Measurements from ENCODE around the gene FNDC3B.
A peak's percentile ranks its signal among the peaks of the same experiment; 100 is the strongest.

Gene FNDC3B

DNA sequence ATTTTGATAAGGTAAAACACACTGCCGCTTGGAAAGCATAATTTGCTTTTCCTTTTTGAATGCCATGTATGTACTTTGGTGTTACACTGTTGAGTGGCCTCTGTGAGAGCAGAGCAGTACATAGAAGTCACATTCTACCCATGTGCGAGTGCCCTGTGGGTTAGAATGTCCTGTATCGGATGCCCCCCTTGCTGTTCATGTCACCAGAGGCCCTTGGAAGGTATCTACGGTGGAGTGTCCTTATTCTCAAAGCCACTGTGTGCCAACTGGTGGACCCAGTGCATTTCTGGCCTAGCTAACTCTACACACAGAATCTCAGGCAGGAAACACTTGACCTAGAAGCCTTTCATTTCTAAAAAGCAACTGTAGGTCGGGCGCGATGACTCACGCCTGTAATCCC lies 271.8 kb downstream of the FNDC3B start:
- DNase-seq (ENCODE audit: low spot score), result no peak

DNA sequence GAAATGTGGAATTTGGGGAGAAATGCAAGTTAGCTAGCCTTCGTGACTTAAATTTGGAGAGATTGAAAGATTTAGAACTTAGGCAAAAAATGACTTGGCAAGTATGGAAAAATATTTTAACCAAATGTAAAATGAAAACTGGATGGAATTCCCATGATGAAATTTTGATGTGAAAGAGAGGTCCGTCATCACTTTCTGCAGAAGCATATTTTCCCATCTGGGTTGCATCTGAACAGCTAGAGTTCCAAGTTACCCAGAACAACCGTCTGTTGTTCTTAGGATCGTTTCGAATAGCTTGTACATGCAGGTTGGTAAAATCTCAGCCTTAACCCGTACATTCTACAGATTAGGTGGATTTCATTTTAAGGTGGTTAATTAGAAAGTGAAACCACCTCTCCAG lies 272.6 kb downstream of the FNDC3B start:
- no peak for DNase-seq (ENCODE audit: low spot score)

DNA sequence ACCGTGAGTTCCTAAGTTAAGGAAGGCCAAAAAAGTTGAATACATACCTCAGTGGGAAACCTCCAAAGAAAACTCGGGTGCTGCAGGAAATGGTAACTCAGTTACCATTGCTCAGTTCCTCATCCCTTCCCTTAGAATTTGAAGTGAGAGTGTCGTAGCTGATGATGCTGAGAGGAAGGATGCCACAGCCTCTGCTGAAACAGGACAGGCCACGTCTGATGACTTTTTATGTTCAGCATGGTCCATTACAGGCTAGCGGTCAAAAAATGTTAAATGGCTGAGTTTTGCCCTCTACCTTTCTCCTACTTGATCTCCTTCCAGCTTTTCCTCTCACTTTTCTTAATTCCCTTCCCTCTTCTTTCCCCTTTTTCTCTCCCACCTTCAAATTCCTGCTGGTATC lies 273.3 kb downstream of the FNDC3B start:
- no peak for DNase-seq (ENCODE audit: low spot score)

DNA sequence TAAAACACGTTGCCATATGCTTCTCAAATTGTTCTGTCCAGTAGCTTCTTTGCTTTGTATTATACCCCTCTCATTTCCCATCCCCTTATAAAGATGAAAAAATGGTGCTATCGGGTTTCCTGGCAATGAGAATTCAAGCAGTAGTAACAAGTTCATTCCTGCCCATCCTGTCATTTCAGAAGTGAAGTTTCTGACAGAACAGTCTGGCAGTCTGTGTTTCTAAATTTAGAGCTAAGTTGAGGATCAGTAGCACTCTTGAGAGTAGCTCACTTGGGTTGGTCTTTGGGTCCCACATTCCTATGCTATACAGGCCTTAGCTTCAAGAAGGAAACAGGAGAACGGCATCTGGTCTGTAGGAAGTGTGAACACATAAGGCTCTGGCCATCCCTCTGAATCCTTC lies 274.3 kb downstream of the FNDC3B start:
- no peak for DNase-seq (ENCODE audit: low spot score)

DNA sequence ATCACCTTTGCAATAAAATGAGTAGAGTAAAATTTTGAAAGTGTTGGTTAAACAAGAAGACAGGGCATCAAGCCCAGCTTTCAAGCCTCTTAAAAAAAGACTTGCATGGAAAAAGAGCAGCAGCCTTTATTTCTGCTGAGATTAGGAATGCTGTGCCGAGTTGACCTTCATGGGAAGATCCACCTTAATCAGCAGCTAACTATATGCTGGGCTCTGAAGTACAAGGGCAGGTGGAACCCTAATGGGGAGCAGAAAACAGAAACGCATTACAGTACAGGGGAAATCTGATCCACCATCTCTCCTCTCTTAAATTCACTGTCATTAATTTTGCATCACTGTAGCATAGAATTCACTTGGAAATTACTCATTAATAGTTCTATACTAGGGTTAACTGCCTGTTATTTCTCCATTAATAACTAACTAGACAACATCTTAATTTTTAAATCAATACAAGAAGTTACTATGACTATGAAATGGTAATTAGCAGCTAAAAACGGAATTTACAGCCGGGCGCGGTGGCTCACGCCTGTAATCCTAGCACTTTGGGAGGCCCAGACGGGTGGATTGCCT lies 275.3 kb downstream of the FNDC3B start:
- no peak for DNase-seq (ENCODE audit: low spot score)

DNA sequence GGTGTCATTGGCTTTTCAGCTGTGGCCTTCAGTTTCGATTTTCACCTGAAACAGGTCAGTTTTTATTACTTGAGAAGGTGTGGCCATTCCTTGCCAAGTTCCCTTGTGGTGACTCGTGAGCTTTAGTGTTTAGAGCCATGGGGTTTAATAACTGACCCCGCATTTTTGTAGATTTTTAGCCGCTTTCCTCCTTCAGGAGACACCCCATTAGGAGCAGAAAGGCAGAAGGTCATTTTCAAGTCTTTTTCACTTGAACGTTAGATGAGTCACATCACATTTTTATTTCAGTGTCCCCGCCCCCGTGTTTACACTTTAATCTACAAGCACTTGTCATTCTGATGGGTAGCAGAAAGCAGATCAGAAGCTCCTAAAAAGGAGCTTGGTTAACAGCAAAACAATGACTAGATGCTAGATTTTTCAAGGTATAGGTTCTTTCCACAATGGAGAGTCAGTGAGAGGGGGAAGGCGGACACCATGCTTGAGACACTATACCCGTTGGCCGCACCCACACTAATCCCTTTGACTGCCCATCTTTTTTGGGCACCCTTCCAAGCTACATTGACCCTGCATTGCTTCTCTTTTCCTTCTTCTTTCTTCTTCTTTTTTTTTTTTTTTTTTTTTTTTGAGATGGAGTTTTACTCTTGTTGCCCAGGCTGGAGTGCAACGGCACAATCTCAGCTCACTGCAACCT lies 276.2 kb downstream of the FNDC3B start:
- peak; percentile 29 for DNase-seq (ENCODE audit: low spot score)

DNA sequence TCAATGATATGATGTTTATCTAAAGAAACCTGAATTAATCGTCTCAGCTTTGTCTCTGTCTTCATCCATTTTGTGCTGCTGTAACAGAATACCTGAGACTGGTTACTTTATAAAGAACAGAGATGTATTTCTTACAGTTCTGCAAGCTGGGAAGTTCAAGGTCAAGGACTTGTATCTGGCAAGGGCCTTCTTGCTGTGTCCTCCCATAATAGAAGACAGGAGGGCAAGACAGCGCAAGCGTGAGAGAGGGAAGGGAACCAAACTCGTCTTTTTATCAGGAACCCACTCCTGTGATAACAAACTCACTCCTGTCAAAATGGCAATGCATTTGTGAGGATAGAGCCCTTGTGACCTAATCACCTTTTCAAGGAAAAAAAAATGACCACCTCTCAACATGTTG lies 277.4 kb downstream of the FNDC3B start:
- DNase-seq (ENCODE audit: low spot score), result no peak

DNA sequence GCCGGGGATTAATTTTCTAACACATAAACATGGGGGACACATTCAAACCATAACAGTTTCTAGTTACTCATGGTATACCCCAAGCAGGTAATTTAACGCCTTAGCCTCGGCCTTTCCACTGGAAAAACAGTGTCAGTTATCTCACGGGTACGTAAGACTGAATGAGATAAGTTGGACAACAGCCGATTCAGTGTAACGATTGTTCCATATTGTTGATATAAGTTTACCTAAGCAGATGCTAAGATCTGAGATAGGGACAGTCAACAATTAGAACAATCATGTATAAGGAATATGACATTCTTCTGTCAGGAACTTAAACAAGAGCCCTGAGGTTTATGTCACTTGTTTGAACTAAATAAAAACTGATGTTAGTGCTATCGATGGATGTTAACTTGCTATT lies 278.1 kb downstream of the FNDC3B start:
- no peak for DNase-seq (ENCODE audit: low spot score)

DNA sequence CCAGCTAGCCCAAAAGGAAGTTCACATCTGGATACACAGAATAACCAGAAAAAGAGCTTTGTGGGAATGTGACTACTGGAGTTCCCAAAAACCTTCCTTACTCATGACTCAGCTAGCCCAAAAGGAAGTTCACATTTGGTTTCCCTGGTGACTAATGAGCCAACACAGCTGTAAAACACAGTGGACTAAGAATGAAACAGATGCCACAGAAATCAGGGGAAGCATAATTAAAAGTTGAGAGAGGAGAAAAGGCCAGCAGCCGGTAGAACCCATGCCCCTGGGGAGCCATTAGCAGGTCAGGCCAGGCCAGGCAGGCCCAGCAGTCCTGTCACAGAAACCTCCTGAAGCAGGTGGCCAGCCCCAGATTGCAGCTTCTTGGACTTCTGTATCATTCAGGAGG lies 278.6 kb downstream of the FNDC3B start:
- peak; percentile 23 for DNase-seq (ENCODE audit: low spot score)

DNA sequence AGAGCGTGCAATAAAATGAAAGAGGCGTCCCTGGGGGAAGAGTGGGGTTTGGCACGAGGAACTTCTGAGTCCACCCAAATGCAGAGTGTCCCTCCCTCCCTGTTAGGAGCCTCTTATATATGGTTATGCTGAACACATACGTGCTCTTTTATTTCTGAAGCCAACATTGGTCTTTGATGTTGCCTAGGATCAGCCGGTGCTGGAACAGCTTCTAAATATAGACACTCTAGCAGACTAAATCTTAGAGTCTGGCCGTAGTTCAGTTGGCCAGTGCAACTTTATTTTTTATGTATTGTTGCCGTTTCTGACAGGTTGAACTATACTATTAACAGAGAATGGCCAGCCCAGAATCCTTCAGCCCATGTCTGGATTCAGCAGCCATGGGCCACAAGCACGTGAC lies 280.2 kb downstream of the FNDC3B start:
- no peak for DNase-seq (ENCODE audit: low spot score)

DNA sequence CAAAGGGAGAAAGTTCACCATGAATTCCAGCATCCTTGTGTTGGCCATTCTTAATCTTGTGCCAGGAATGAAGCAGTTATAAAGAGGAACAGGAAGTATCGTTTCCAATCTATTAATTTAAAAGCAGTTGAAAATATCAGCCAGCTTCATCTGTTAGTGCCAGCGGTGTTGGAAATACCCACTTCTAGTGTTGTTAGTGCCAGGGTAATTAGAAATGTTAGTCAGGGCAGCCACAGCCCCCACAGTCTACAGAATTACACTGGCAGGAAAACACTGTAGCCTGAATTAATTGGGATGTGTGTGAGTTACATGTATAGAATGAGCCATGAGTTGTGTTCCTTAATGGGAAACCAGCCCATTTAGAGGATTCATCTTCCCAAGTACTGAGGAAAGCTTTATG lies 281.1 kb downstream of the FNDC3B start:
- no peak for DNase-seq (ENCODE audit: low spot score)

DNA sequence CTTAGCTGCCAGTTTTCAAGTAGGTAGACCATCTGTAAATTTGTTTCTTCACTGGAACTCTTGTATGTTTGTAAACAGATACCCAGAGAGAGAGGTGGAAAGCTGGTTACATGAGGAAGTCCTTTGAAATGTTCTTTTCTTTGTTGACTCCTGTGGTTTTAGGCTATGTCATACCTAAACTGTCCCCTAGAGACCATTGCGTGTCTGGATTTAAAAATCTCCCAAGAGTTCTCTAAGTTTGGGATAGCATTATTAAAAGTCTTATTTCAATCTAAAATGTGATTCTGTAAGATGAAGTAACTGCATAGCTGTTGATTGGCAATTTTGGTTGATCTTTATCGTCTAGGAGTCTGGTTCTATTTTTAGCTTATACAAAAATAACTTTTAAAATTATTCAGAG lies 281.7 kb downstream of the FNDC3B start:
- DNase-seq (ENCODE audit: low spot score), result no peak

DNA sequence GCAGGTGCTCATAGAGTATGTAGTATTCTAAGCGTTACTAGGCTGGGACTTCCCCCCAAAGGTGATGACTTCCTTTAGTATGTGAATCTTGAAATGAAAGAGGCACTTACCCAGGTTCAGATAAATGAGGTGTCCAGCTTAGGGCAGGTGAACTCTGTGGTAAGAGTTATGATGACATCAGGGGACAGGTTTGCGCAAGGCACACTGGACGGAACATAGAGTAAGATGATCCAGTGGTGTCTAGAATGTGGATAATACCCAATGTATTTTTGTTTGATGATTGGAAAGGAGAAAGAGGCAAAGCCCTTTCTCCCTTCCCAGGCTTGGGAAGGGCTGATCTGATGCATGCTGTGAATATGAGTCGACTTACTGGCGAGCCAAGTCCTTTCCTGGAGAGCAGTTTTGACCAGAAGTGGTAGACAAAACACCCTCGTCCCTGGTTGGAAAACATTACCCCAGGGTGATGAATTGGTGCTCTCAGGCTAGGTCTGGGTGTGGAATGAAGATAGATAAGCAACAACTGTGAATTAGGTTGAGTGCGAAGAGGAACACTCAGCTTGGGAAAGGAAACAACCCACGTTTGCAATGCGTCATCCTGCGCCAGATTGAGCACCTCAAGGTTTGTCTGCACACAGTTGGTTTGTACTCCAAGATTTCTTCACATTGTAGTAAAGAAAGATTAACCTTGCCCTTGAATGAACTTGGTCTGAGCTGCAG lies 284.7 kb downstream of the FNDC3B start:
- no peak for DNase-seq (ENCODE audit: low spot score)

DNA sequence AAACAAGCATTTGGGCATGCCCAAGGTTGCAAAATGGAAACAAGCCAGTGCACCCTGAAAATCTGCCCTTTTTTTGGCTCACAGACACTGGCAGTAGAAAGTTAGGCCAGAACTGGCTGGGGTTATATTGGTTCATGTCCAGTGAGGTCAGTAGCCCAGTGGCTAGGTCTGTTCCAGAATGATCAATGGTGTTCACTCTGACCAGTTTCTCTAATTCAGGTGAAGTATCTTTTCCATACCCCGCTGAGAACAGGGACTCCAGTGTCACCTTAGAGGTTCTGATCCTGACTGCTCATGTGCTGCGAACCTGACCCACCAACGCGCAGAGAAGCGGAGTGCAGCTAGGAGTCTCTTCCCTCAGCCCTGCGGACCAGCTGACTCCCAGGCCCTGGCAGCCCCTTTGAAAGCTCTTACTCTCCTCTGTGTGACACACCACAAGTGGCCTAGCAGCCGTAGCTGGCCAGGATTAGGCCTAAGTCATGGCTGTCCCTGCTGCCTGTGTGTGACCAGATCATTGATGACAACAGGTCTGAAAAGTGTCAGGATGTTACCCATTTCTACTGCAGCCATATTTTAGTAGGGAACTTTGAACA lies 285.3 kb downstream of the FNDC3B start:
- DNase-seq (ENCODE audit: low spot score), result no peak

DNA sequence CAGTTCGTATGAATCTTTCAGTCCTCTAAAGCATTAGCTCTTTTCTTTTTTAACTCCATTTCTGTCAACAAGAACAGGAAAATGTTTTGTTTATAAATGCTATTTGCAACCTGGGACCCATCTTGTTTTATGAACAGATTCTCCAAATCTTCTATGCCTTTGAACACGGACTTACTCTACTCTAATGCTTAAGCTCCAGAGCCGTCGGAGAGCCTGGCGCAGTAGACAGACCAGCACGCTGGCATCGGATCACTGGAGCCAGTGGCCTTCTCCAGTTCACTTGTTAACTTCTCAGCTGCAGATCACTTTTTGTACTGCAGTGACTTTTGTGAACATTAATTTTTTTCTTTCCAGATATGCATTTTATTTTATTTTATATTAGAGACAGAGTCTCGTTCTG lies 286.1 kb downstream of the FNDC3B start:
- no peak for DNase-seq (ENCODE audit: low spot score)

DNA sequence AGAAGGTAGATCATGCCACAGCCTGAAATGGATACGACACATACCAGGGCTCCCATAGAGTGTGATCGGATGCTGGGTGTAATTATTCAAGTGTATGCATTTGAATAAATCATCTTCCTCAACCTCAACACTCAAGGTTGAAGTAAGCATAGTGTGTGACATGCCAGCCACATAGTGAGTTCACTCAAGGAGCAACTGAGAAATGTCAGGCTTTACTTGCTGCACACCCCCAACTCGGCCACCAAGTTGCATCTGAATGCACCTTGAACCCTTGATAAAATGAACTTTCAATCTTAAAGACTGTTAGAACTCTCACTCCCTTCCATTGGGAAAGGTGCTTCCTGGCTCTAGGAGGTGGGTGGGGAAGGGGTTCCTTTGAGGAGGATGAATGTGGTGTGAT lies 287.6 kb downstream of the FNDC3B start:
- no peak for DNase-seq (ENCODE audit: low spot score)

DNA sequence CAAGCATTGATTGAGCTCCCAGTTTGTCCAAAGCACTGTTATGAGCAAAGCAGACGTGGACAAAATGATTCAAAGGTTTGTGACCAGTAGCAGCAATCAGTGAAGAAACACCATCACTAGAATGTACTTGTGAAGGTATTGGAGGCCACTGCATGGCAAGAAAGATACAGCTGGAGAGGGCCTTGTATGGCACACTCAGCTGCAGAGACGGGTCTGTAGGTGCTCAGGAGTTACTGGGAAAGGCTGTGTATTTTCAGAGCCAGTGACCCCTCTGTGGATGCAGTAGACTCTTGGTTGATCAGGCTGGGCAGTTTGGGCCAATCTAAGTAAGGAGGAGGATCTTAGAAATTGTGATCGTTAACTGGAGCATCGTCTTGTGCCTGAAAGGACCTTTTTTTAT lies 288.9 kb downstream of the FNDC3B start:
- no peak for DNase-seq (ENCODE audit: low spot score)

DNA sequence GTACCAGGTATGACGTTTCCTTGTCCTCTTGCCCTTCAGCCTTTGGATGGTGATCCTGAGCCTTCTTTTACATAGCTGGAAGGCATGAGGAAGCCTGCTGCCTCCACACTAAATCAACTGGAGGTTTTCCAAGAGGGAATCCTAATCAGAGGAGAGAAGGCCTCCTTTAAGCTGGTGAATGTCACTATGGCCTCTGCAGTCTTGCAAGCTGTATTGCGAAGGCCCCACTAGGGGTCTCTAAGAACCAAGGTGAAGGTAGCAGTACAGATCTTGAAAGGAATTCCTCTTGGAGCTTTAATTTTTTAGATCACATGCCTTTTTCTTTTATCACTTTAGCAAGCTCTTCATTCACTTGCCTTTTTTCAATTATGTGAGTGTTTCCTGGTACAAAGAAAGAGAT lies 289.7 kb downstream of the FNDC3B start:
- DNase-seq (ENCODE audit: low spot score), result no peak

DNA sequence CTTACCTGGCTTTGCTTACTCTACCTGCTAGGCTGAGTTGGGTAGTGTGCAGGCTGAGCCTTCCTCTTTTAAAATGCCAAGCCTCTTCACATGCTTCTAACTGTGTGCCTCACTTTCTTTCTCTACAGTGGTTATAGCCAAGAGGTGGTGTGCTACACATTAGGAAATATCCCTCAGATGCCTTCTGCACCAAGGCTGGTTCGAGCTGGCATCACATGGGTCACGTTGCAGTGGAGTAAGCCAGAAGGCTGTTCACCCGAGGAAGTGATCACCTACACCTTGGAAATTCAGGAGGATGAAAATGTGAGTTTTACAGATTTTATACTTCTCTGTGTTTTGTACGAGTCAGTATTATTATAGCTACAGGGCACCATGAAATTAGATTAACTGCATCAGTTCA lies 291.0 kb downstream of the FNDC3B start:
- no peak for DNase-seq (ENCODE audit: low spot score)

DNA sequence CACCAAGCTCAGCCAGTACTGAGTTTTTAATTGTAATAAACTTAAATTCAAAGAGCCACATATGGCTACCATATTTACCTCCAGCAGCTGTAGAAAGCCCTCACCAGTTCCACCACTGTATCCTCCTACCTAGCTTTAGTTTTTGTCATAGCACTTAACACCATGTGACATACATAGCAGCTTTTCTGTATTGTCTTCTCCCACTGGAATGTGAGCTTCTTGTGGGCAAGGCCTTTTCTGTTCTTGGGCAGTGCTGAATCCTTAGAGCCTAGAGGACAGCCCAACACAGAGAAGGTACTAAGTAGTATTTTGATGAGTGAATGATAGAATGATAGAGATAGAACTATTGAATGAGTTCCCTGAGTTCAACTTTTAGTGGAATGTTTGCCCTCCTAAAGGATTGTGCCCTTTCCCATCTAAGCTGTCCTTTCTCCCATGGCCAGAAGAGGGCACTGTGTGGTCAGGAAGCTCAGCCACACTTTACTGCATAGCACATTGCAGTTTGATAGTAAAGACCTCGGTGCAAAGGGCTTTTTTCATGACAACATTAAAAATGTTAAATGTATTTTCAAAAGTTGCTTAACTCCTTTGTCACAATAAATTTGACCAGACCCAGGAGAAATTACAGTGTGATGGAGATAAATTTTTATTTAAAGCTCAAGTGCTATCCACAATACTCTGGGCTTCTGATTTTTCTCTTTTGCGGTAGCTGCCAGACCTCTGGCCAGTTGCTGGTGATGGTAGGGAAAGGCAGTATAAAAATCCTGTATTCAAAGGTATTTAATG lies 293.1 kb downstream of the FNDC3B start:
- DNase-seq (ENCODE audit: low spot score), result peak; percentile 83

DNA sequence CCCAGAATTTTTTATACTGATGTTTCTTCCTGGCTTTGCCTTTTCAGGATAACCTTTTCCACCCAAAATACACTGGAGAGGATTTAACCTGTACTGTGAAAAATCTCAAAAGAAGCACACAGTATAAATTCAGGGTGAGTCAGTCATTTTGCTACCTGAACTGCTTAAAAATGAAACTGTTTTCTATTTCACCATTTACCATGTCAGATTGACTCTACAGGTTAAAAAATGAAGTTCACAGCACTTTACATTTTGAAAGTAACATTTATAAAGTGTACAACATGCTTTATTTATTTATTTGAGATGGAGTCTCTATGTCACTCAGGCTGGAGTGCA lies 293.6 kb downstream of the FNDC3B start:
- no peak for DNase-seq (ENCODE audit: low spot score)

DNA sequence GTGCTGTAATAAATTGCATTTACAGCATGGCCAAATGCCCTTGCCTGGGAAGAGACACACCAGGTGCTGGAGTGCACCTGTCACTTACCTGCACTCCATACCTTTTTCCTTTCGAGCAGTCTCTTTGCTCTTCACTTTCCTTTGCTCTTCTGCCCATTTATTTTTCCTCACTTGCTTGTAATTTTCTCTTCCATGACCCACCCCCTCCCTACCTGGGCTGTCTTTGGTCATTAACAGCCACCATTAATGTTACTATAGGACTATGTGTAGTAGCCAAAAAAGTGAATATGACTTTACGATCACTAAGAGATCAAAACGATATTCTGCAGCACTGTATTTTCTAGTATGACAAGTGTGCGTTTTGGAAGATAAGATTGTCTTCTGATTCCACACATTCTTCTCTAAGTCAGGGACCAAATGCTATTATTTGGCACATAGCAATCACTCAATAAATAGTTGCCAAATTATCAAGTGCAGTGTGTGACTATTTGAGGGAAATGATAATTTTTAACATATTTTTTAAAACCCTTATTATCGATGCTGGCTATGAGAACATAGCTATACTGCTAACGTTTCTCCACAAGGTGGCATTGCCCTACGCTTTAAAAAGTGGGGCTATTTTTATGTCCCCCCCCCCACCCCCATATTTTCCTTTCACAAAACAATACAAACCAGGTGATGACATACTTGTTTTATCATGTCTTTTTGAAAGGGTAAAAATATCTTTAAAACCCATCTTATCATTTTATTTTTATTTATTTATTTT lies 294.5 kb downstream of the FNDC3B start:
- DNase-seq (ENCODE audit: low spot score), result no peak

All from Ammon's horn (tissue), 1 donor.